ENCODE results near the gene MARK4.

MARK4 gene

DNA sequence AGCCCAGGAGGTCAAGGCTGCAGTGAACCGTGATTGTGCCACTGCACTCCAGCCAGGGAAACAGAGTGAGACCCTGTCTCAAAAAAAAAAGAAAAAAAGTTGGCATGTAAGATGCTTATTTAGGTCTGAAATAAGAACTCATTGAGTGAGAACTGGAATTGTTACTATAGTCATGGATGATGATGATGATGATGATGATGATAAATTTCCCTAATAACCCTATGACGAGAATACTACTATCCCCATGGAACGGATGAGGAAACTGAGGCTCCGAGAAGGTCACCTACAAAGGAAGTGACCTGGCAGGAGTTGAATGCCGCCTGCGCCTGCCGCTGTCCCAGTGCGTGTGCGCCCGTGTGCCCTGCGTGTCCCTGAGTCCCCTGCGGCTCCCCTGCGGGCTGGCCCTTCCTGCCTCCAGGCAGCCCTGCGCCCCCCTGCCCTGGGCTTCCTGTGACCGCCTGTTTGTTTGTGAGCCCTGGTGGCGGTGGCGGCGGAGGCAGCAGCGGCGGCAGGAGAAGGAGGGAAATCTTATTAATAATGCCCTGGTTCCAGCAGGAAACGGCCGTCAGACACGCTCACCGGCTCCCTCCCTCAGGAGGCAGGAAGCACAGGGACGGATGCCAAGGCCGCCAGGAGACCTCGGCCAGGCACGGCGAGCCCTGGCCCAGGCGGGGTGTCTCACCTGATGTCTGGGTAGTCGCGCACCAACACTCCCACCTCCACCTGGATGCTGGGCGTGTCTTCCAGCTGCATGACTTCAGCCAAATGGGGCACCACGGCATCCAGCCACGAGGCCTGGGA, 35.5 kb upstream of the MARK4 start:
- Histone ChIP-seq H3K4me3 (replicated peaks; ENCODE audit: insufficient read depth, low read length) (no peak overlapping the region), H3K27ac (replicated peaks) (no peak overlapping the region), H3K27me3 (ENCODE audit: insufficient read depth, poor library complexity, severe bottlenecking) (peaks cover 33% of the 10 kb centered on the region)
- TF ChIP-seq GABPA (IDR thresholded peaks at IDR 0.05; ENCODE audit: low read depth) = no peak
- TF ChIP-seq SPI1 (IDR thresholded peaks at IDR 0.05; ENCODE audit: borderline replicate concordance, low read depth) = no peak
- no peak for TF ChIP-seq POLR2AphosphoS5 (IDR thresholded peaks at IDR 0.05; ENCODE audit: low read depth)
- TF ChIP-seq, protein P1, sequence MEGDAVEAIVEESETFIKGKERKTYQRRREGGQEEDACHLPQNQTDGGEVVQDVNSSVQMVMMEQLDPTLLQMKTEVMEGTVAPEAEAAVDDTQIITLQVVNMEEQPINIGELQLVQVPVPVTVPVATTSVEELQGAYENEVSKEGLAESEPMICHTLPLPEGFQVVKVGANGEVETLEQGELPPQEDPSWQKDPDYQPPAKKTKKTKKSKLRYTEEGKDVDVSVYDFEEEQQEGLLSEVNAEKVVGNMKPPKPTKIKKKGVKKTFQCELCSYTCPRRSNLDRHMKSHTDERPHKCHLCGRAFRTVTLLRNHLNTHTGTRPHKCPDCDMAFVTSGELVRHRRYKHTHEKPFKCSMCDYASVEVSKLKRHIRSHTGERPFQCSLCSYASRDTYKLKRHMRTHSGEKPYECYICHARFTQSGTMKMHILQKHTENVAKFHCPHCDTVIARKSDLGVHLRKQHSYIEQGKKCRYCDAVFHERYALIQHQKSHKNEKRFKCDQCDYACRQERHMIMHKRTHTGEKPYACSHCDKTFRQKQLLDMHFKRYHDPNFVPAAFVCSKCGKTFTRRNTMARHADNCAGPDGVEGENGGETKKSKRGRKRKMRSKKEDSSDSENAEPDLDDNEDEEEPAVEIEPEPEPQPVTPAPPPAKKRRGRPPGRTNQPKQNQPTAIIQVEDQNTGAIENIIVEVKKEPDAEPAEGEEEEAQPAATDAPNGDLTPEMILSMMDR (IDR thresholded peaks at IDR 0.05; ENCODE audit: insufficient read depth, low read length) = no peak
- TF ChIP-seq, protein P2, sequence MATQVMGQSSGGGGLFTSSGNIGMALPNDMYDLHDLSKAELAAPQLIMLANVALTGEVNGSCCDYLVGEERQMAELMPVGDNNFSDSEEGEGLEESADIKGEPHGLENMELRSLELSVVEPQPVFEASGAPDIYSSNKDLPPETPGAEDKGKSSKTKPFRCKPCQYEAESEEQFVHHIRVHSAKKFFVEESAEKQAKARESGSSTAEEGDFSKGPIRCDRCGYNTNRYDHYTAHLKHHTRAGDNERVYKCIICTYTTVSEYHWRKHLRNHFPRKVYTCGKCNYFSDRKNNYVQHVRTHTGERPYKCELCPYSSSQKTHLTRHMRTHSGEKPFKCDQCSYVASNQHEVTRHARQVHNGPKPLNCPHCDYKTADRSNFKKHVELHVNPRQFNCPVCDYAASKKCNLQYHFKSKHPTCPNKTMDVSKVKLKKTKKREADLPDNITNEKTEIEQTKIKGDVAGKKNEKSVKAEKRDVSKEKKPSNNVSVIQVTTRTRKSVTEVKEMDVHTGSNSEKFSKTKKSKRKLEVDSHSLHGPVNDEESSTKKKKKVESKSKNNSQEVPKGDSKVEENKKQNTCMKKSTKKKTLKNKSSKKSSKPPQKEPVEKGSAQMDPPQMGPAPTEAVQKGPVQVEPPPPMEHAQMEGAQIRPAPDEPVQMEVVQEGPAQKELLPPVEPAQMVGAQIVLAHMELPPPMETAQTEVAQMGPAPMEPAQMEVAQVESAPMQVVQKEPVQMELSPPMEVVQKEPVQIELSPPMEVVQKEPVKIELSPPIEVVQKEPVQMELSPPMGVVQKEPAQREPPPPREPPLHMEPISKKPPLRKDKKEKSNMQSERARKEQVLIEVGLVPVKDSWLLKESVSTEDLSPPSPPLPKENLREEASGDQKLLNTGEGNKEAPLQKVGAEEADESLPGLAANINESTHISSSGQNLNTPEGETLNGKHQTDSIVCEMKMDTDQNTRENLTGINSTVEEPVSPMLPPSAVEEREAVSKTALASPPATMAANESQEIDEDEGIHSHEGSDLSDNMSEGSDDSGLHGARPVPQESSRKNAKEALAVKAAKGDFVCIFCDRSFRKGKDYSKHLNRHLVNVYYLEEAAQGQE (IDR thresholded peaks at IDR 0.05; ENCODE audit: insufficient replicate concordance, low read depth) = no peak
- no peak for DNase-seq (ENCODE audit: low read depth in 1 of 2, low spot score in 1 of 2)

DNA sequence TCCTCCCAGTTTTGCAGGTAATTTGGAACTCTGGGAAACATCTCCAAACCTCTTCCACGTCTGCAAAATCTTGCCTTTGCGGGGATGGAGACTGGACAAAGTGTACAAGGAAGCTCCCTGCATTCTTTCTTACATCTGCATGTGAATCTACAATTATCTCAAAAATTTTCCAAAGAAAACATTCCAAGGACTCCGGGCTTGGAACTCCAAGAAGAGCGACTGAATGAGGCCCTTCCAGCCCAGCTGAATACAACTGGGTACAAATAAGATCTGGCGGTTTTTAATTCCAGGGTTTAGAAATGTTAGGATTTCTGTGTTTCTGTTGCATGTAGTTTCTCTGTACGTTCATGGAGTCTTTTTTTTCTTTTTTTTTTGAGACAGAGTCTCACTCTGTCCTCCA, 34.4 kb upstream of the MARK4 start:
- TF ChIP-seq POLR2AphosphoS5 (IDR thresholded peaks at IDR 0.05; ENCODE audit: low read depth) (no peak), GABPA (IDR thresholded peaks at IDR 0.05; ENCODE audit: low read depth) (no peak), SPI1 (IDR thresholded peaks at IDR 0.05; ENCODE audit: borderline replicate concordance, low read depth) (no peak)
- TF ChIP-seq, protein P2 (IDR thresholded peaks at IDR 0.05; ENCODE audit: insufficient replicate concordance, low read depth) = no peak
- TF ChIP-seq, protein P1 (IDR thresholded peaks at IDR 0.05; ENCODE audit: insufficient read depth, low read length) = no peak
- DNase-seq (ENCODE audit: low read depth in 1 of 2, low spot score in 1 of 2) = no peak
- peaks cover 32% of the 10 kb centered on the region for H3K27me3 ChIP-seq (ENCODE audit: insufficient read depth, poor library complexity, severe bottlenecking)
- H3K27ac ChIP-seq (replicated peaks) = no peak overlapping the region
- no peak overlapping the region for H3K4me3 ChIP-seq (replicated peaks; ENCODE audit: insufficient read depth, low read length)

DNA sequence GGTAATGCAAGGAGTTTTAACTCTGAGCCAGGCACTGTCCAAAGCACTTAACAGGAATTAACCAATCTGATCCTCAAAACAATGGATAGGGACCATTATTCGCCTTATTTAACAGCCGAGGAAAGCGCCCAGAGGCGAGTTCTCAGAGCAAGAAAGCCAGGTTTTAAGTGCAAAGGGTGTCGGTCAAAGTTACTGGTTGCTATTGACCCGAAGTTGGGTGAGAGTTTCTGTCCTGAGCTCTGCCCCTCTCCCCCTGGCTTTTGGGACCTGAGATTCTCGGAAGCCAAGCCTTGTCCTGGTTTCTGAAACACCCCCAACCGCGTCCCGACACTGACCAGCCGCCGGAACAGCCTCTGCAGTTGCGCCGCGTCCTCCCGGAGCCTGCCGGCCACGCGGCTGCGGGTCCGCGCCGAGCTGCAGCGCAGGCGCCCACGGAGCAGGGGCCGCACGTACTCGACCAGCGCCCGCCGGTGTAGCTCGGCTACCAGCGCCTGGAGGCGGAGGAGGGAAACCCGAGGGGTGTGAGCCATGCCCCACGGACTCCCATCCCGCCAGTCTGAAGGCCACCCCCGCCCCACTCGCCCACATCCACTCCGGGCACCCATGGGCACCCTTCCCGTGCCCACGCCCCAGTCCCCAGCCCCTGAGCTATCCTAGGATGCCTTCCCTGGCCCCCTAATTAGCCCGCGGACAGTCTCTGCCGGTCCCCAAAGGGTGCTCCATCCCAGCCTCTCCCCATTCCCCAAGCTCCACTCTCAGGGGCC, 33.7 kb upstream of the MARK4 start:
- H3K27me3 ChIP-seq (ENCODE audit: insufficient read depth, poor library complexity, severe bottlenecking) = peaks cover 30% of the 10 kb centered on the region
- no peak overlapping the region for H3K4me3 ChIP-seq (replicated peaks; ENCODE audit: insufficient read depth, low read length)
- TF ChIP-seq GABPA (IDR thresholded peaks at IDR 0.05; ENCODE audit: low read depth) (no peak), POLR2AphosphoS5 (IDR thresholded peaks at IDR 0.05; ENCODE audit: low read depth) (no peak), SPI1 (IDR thresholded peaks at IDR 0.05; ENCODE audit: borderline replicate concordance, low read depth) (no peak)
- TF ChIP-seq, protein P2 (IDR thresholded peaks at IDR 0.05; ENCODE audit: insufficient replicate concordance, low read depth) = no peak
- TF ChIP-seq, protein P1 (IDR thresholded peaks at IDR 0.05; ENCODE audit: insufficient read depth, low read length) = no peak
- DNase-seq (ENCODE audit: low read depth in 1 of 2, low spot score in 1 of 2) = no peak
- no peak overlapping the region for H3K27ac ChIP-seq (replicated peaks)

Measured in HL-60 (cell line).